Panc1 (cell line): ENCODE data around the gene SERPINF2. TPM values are rescaled to one million over a fixed set of nuclear protein-coding genes. Genes with fewer than 3 reads are reported as not detected.

Experiments
- ATAC-seq: fragments of 200-7000 bp; cut with Tn5 transposase; 2 replicates; pipeline ENCODE4 v1.9.1; 2020; ENCODE audit warnings: mild to moderate bottlenecking, moderate library complexity
- BruUV-seq: library from RNA; stranded (reverse); fragments of 400-500 nt; replicated peaks from 2 replicates; lab custom pipeline; 2021; lab: Mats Ljungman, UMichigan
- CTCF ChIA-PET: fragments of 300-600 bp; sonication (Branson Sonifier 250); formaldehyde crosslinking; loops from one replicate; lab custom pipeline; 2022; ENCODE audit warnings: antibody characterized with exemption; lab: Charles Lee
- POLR2A ChIA-PET: fragments of 300-600 bp; sonication (Branson Sonifier 250); formaldehyde crosslinking; loops from one replicate; lab custom pipeline; 2022; ENCODE audit warnings: antibody characterized with exemption; lab: Charles Lee
- DNase-seq: peaks from one replicate; pipeline ENCODE4 v3.0.0-alpha.2; 2010; ENCODE audit warnings: low read depth, low spot score
- H3K27ac ChIP-seq: 2 replicates; pipeline ENCODE4 v1.5.1; 2011; ENCODE audit warnings: mild to moderate bottlenecking, low read length, inconsistent platforms
- H3K27me3 ChIP-seq: fragments of 200-500 bp; sonication (Bioruptor generic); 2 replicates; pipeline ENCODE4 v1.6.0; 2014; ENCODE audit warnings: low read length, inconsistent platforms; ENCODE audit not compliant: control insufficient read depth, insufficient read depth
- H3K36me3 ChIP-seq: fragments of 200-500 bp; sonication (Bioruptor generic); 2 replicates; pipeline ENCODE4 v1.5.1; 2014; ENCODE audit warnings: inconsistent platforms, mild to moderate bottlenecking, low read length, moderate library complexity; ENCODE audit not compliant: control insufficient read depth, insufficient read depth
- H3K4me1 ChIP-seq: 2 replicates; pipeline ENCODE4 v1.5.1; 2011; ENCODE audit warnings: inconsistent platforms, mild to moderate bottlenecking, low read length, moderate library complexity; ENCODE audit not compliant: control insufficient read depth, insufficient read depth
- H3K4me3 ChIP-seq, 2 experiments: 2 replicates each; pipeline ENCODE4 v1.5.1; 2011 to 2012; ENCODE audit warnings: low read depth in 2 of 2, low read length in 2 of 2, mild to moderate bottlenecking in 2 of 2, inconsistent platforms in 1 of 2, moderate library complexity in 1 of 2
- H3K9me3 ChIP-seq: fragments of 200-500 bp; sonication (Bioruptor generic); 2 replicates; pipeline ENCODE4 v1.5.1; 2014; ENCODE audit warnings: low read depth, mild to moderate bottlenecking, inconsistent platforms, low read length, moderate library complexity; ENCODE audit not compliant: control insufficient read depth, insufficient read depth
- POLR2AphosphoS5 ChIP-seq: IDR thresholded peaks from 2 replicates; pipeline ENCODE4 v1.6.1; 2012; ENCODE audit warnings: mild to moderate bottlenecking, low read depth, low read length, moderate library complexity
- REST ChIP-seq, 2 experiments: IDR thresholded peaks; 2 replicates each; pipeline ENCODE4 v1.6.1; 2011 to 2012; ENCODE audit warnings: low read depth in 2 of 2, control low read depth in 1 of 2, low read length in 1 of 2, mild to moderate bottlenecking in 1 of 2, moderate library complexity in 1 of 2; ENCODE audit not compliant: insufficient read depth in 1 of 2
- SIN3A ChIP-seq: IDR thresholded peaks from 2 replicates; pipeline ENCODE4 v1.6.1; 2012; ENCODE audit warnings: low read depth, mild to moderate bottlenecking, low read length, moderate library complexity, borderline replicate concordance; ENCODE audit not compliant: insufficient read depth
- TCF7L2 ChIP-seq: IDR thresholded peaks from 2 replicates; pipeline ENCODE4 v1.6.1; 2011; ENCODE audit warnings: mild to moderate bottlenecking, low read depth, low read length, inconsistent platforms
- in situ Hi-C: cut with HindIII; loops from 2 replicates; pipeline ENCODE4 v1.10.0; 2016; ENCODE audit warnings: low sequenced_read_pairs, low pct_unique_long_range_greater_than_20kb
- intact Hi-C: fragments of 100-400 bp; cut with micrococcal nuclease; formaldehyde crosslinking; loops from one replicate; pipeline ENCODE4 v1.10.0; 2022; ENCODE audit not compliant: unreplicated experiment
- total RNA-seq: library from RNA; stranded (reverse); gene quantifications from one replicate; pipeline ENCODE4 v1.2.1, GENCODE V29; 2021; ENCODE audit not compliant: unreplicated experiment
- TF ChIP-seq, protein P1 (sequence below): fragments of 450-650 bp; IDR thresholded peaks from 2 replicates; pipeline ENCODE4 v1.5.1; 2017; ENCODE audit warnings: mild to moderate bottlenecking

SERPINF2 gene
- total RNA-seq, 1 experiment from 2014 or later = 0.77 TPM

- in situ Hi-C loops (no loop called here), intact Hi-C loops (no loop called here)
- Histone ChIP-seq H3K4me1 (no peaks in the 10 kb centered on the region), H3K36me3 (no peaks in the 10 kb centered on the region), H3K27ac (no peak overlapping the region), H3K27me3 (no peaks in the 10 kb centered on the region), H3K4me3 (no peak overlapping the region), H3K9me3 (no peaks in the 10 kb centered on the region)
- POLR2A ChIA-PET = interaction anchor here (0.5 kb wide), 1 partner anchor 10 kb away, joined by 5 read pairs; no protein-coding TSS in a partner anchor
- ATAC-seq (no peak), DNase-seq (no peak)
- no TSS peak for BruUV-seq
- TF ChIP-seq REST (IDR thresholded peaks at IDR 0.05; ENCODE audit: insufficient read depth in 1 of 2, low read depth in 2 of 2, low read length in 1 of 2) (no peak), POLR2AphosphoS5 (no peak), TCF7L2 (no peak), SIN3A (no peak)
- TF ChIP-seq, protein P1, sequence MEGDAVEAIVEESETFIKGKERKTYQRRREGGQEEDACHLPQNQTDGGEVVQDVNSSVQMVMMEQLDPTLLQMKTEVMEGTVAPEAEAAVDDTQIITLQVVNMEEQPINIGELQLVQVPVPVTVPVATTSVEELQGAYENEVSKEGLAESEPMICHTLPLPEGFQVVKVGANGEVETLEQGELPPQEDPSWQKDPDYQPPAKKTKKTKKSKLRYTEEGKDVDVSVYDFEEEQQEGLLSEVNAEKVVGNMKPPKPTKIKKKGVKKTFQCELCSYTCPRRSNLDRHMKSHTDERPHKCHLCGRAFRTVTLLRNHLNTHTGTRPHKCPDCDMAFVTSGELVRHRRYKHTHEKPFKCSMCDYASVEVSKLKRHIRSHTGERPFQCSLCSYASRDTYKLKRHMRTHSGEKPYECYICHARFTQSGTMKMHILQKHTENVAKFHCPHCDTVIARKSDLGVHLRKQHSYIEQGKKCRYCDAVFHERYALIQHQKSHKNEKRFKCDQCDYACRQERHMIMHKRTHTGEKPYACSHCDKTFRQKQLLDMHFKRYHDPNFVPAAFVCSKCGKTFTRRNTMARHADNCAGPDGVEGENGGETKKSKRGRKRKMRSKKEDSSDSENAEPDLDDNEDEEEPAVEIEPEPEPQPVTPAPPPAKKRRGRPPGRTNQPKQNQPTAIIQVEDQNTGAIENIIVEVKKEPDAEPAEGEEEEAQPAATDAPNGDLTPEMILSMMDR = no peak
- CTCF ChIA-PET = no interaction called here
These were observed 4.4 kb downstream of the SERPINF2 start for GRCh38 chr17:1746975-1747543.

- Histone ChIP-seq H3K27ac (no peak overlapping the region), H3K4me1 (peaks cover 5% of the 10 kb centered on the region; the same call in 1 of the 2 replicates), H3K4me3 (no peak overlapping the region), H3K27me3 (no peaks in the 10 kb centered on the region), H3K9me3 (no peaks in the 10 kb centered on the region), H3K36me3 (no peaks in the 10 kb centered on the region)
- POLR2A ChIA-PET = interaction anchor here (0.6 kb wide), 1 partner anchor 19 kb away, joined by 3 read pairs; no protein-coding TSS in a partner anchor
- in situ Hi-C loops (no loop called here), intact Hi-C loops (no loop called here)
- CTCF ChIA-PET = interaction anchor here (0.6 kb wide), 1 partner anchor 29 kb away, joined by 5 read pairs; no protein-coding TSS in a partner anchor
- BruUV-seq = no TSS peak
- DNase-seq = no peak
- no peak for ATAC-seq
- TF ChIP-seq REST (IDR thresholded peaks at IDR 0.05; ENCODE audit: insufficient read depth in 1 of 2, low read depth in 2 of 2, low read length in 1 of 2) (no peak), POLR2AphosphoS5 (no peak), SIN3A (no peak), TCF7L2 (no peak)
- TF ChIP-seq, protein P1 = no peak
These were observed 8.0 kb downstream of the SERPINF2 start for GRCh38 chr17:1750628-1751027.
